Left lung (tissue), 10 donors: ENCODE measurements around the gene SEPTIN6. TPM values are rescaled to one million over a fixed set of nuclear protein-coding genes. Genes with fewer than 3 reads are reported as not detected.
"Not testable (repeated sequence)": the region's sequence is repeated elsewhere in the genome, so short reads cannot be mapped to it uniquely, and the experiment has no call there.

Experiments
- ATAC-seq: fragments of 200-7000 bp; cut with Tn5 transposase; one replicate; pipeline ENCODE4 v1.9.1; 2020; ENCODE audit warnings: moderate library complexity
- DNase-seq, 4 donors: peaks; one replicate each; pipeline ENCODE4 v3.0.0-alpha.2; 2013 to 2020
- H3K27ac ChIP-seq, 2 donors: fragments of 200-600 bp; sonication (generic) in 1 of 2; one replicate each; pipeline versions ENCODE4 v1.5.0 to v1.8.0; 2020 to 2021
- H3K27me3 ChIP-seq, 2 donors: fragments of 200-600 bp; sonication (generic) in 1 of 2; one replicate each; pipeline versions ENCODE4 v1.5.0 to v1.8.0; 2020 to 2021
- H3K36me3 ChIP-seq, 2 donors: fragments of 200-600 bp; sonication (generic) in 1 of 2; one replicate each; pipeline versions ENCODE4 v1.5.0 to v1.8.0; 2020 to 2021
- H3K4me1 ChIP-seq, 2 donors: fragments of 200-600 bp; one replicate each; pipeline ENCODE4 v1.8.0; 2021
- H3K4me3 ChIP-seq, 2 donors: fragments of 200-600 bp; sonication (generic) in 1 of 2; one replicate each; pipeline versions ENCODE4 v1.5.0 to v1.8.0; 2020 to 2021; ENCODE audit warnings: mild to moderate bottlenecking in 1 of 2
- H3K9me3 ChIP-seq, 2 donors: fragments of 200-600 bp; sonication (generic) in 1 of 2; one replicate each; pipeline versions ENCODE4 v1.5.0 to v1.8.0; 2020 to 2021
- CTCF ChIP-seq, 2 donors: fragments of 200-600 bp; sonication (generic) in 1 of 2; IDR thresholded peaks; one replicate each; pipeline versions ENCODE4 v1.5.0 to v1.8.0; 2021; ENCODE audit warnings: antibody characterized with exemption in 2 of 2
- intact Hi-C, 2 donors: fragments of 100-400 bp; cut with DNase I; formaldehyde crosslinking; loops; one replicate each; pipeline versions ENCODE4 v1.11.2 to v1.14.2; 2022
- polyA plus RNA-seq, 6 donors: library from polyadenylated mRNA; unstranded; fragments of 120-200 nt; gene quantifications; one replicate each; pipeline ENCODE4 v1.2.1, GENCODE V29; 2013; ENCODE audit not compliant: insufficient read length in 6 of 6
- total RNA-seq, 2 donors: library from RNA; stranded (reverse); fragmentation: NEBNext Ultra II Directional; extraction: Animal tissue kit (Norgen Biotek cat#: 25700); gene quantifications; one replicate each; pipeline ENCODE4 v1.2.1, GENCODE V29; 2021
- donor health status: DM: no; HTN: yes; CAD: no.
- donor health status: DM: no; HTN: no; CAD: no.

The SEPTIN6 gene
- total and polyA plus RNA-seq, 8 donors, result 19.1 to 43.1 (median 33.6) TPM

DNA sequence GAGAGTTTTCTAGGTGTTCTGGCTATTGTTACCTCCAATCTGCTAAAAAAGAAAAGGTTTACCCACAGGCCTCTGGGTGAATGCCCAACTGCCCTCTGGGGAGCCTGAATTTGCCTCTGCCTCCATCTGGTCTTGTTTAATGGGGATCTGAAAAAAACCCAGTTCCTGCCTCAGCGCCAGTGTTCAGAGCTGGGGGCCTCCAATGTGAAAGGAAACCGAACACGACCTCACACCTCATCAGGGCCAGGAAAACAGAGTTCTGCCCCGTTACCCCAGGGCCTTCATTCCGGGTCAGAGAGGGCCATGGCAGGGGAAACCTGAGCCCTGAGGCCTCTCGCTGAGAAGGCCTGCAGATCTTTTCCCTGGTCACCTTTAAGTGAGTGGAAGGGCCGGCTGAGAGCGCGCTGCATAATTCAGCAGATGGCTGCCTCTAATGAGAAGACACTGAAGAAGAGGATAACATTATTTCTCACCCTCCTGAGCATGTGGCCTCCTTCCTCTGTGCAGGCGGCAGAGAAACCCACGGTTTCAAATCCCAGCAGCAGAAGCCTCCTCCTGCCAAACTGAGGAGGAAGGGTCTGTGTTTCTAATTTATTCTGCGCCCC lies 6.8 kb downstream of the SEPTIN6 start:
- peaks cover 0 to 42% of the 10 kb centered on the region in 2 donors for H3K4me1 ChIP-seq
- DNase-seq, result no peak
- intact Hi-C loops, result no loop called here
- TF ChIP-seq CTCF (IDR thresholded peaks at IDR 0.05), result no peak
- peak; percentile 12 for ATAC-seq
- H3K9me3 ChIP-seq, result no peaks in the 10 kb centered on the region
- H3K27ac ChIP-seq, result peak overlapping the region; percentile 86 to 91
- no peaks in the 10 kb centered on the region for H3K27me3 ChIP-seq
- H3K36me3 ChIP-seq, result no peaks in the 10 kb centered on the region
- H3K4me3 ChIP-seq, result no peak overlapping the region

- peak overlapping the region; percentile 86 to 91 for H3K27ac ChIP-seq
- H3K4me1 ChIP-seq, result peaks cover 0 to 35% of the 10 kb centered on the region in 2 donors
- H3K9me3 ChIP-seq, result no peaks in the 10 kb centered on the region
- peak overlapping the region in 1 of 2 donors; percentile 13 for H3K4me3 ChIP-seq
- ATAC-seq (peak; percentile 82), DNase-seq (no peak)
- no peak for TF ChIP-seq CTCF (IDR thresholded peaks at IDR 0.05)
- intact Hi-C loops, result no loop called here
- H3K27me3 ChIP-seq, result no peaks in the 10 kb centered on the region
- H3K36me3 ChIP-seq, result no peaks in the 10 kb centered on the region
These were observed 7.5 kb downstream of the SEPTIN6 start for GRCh38 chrX:119685225-119686066.

GRCh38 chrX:119684916-119685224 lies 8.1 kb downstream of the SEPTIN6 start:
- H3K27me3 ChIP-seq, result no peaks in the 10 kb centered on the region
- no peak for TF ChIP-seq CTCF (IDR thresholded peaks at IDR 0.05)
- H3K36me3 ChIP-seq, result no peaks in the 10 kb centered on the region
- no peaks in the 10 kb centered on the region for H3K9me3 ChIP-seq
- ATAC-seq (no peak), DNase-seq (no peak)
- peak overlapping the region in 1 of 2 donors; percentile 13 for H3K4me3 ChIP-seq
- H3K4me1 ChIP-seq, result peaks cover 0 to 35% of the 10 kb centered on the region in 2 donors
- intact Hi-C loops, result no loop called here
- peak overlapping the region; percentile 86 to 91 for H3K27ac ChIP-seq

GRCh38 chrX:119684312-119684711 lies 8.7 kb downstream of the SEPTIN6 start:
- H3K9me3 ChIP-seq, DNase-seq, H3K36me3 ChIP-seq, ATAC-seq, intact Hi-C loops, H3K4me3 ChIP-seq, H3K27me3 ChIP-seq: not testable (repeated sequence)
- H3K4me1 ChIP-seq, result peaks cover 0 to 41% of the 10 kb centered on the region in 2 donors
- peak overlapping the region in 1 of 2 donors; percentile 91 for H3K27ac ChIP-seq

DNA sequence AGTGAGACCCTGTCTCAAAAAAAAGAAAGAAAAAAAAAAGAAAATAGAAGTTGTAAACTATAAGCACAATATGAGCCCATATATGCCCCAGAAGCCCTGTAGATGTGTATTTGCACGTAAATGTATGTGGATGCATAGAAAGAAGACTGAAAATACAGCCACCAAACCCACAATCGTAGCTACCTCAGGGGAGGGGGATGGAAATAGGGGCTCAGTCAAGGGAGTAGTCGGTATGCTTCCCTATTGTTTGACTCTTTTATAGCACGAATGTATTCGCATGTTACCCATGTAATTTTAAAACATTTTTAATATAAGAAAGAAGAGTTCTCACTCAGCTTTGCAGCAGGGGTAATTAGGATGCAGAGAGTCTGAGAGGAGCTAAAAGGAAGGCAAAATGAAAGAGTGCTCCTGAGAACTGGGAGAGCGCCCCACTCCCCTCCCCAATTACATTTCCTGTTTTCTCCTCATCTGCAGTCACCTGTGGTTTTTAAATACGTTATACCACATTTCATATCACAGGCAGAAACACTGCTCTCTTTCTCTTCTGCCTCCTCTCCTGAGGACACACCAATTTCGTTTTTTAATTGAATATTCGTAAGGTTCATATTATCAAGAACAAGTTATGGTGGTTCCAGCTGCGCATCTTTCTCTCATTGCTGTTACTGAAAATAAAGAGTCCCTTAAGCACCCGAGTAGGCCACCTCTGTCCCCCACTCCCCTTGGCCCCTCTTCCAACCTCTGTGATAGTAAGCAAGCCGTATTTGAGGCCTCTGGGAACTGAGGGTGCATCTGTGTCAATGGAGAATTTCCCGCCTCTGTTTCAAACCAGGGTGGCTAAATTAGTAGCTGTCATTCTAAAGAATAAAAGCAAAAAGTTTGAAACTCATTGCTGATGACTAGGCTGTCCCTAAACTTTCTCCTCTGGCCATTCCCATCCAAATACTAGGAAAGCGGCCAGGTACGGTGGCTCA lies 10.7 kb downstream of the SEPTIN6 start:
- Histone ChIP-seq H3K4me1 (peaks cover 0 to 31% of the 10 kb centered on the region in 2 donors), H3K27me3 (no peaks in the 10 kb centered on the region), H3K36me3 (no peaks in the 10 kb centered on the region), H3K27ac (no peak overlapping the region), H3K9me3 (no peaks in the 10 kb centered on the region), H3K4me3 (no peak overlapping the region)
- no peak for TF ChIP-seq CTCF (IDR thresholded peaks at IDR 0.05)
- ATAC-seq, result no peak
- no peak for DNase-seq
- intact Hi-C loops, result no loop called here
